Nephron progenitor cell (in vitro differentiated cells): ENCODE results near the gene STXBP6.

ENCODE experiments used
- DNase-seq: peaks from one replicate; pipeline ENCODE4 v3.0.0; 2021
- H3K27ac Mint-ChIP-seq: 2 replicates; pipeline ENCODE4 v1.8.0; 2021; ENCODE audit warnings: mild to moderate bottlenecking, moderate library complexity, mixed read lengths
- H3K27me3 Mint-ChIP-seq: 2 replicates; pipeline ENCODE4 v1.8.0; 2021; ENCODE audit warnings: mild to moderate bottlenecking, low read depth, mixed read lengths; ENCODE audit not compliant: poor library complexity
- H3K36me3 Mint-ChIP-seq: 2 replicates; pipeline ENCODE4 v1.8.0; 2021; ENCODE audit warnings: low read depth, mixed read lengths
- H3K4me1 Mint-ChIP-seq: 2 replicates; pipeline ENCODE4 v1.8.0; 2021; ENCODE audit warnings: mixed read lengths
- H3K4me3 Mint-ChIP-seq: 2 replicates; pipeline ENCODE4 v1.8.0; 2021; ENCODE audit warnings: mild to moderate bottlenecking, moderate library complexity, mixed read lengths
- H3K9me3 Mint-ChIP-seq: 2 replicates; pipeline ENCODE4 v1.8.0; 2021; ENCODE audit warnings: mild to moderate bottlenecking, moderate library complexity, mixed read lengths
- TF ChIP-seq, protein P1 (sequence below): fragments of 200-600 bp; sonication (generic); IDR thresholded peaks from 2 replicates; pipeline ENCODE4 v1.5.0; 2021; ENCODE audit warnings: antibody characterized with exemption

STXBP6 gene

GRCh38 chr14:24976602-24977001 is 73.3 kb downstream of the STXBP6 start:
- peaks cover 5% of the 10 kb centered on the region for H3K36me3 Mint-ChIP-seq
- H3K27me3 Mint-ChIP-seq, result no peaks in the 10 kb centered on the region
- DNase-seq, result no peak
- H3K27ac Mint-ChIP-seq, result no peak overlapping the region
- TF ChIP-seq, protein P1, sequence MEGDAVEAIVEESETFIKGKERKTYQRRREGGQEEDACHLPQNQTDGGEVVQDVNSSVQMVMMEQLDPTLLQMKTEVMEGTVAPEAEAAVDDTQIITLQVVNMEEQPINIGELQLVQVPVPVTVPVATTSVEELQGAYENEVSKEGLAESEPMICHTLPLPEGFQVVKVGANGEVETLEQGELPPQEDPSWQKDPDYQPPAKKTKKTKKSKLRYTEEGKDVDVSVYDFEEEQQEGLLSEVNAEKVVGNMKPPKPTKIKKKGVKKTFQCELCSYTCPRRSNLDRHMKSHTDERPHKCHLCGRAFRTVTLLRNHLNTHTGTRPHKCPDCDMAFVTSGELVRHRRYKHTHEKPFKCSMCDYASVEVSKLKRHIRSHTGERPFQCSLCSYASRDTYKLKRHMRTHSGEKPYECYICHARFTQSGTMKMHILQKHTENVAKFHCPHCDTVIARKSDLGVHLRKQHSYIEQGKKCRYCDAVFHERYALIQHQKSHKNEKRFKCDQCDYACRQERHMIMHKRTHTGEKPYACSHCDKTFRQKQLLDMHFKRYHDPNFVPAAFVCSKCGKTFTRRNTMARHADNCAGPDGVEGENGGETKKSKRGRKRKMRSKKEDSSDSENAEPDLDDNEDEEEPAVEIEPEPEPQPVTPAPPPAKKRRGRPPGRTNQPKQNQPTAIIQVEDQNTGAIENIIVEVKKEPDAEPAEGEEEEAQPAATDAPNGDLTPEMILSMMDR, result no peak
- H3K9me3 Mint-ChIP-seq, result no peaks in the 10 kb centered on the region
- no peak overlapping the region for H3K4me3 Mint-ChIP-seq
- peaks cover 2% of the 10 kb centered on the region for H3K4me1 Mint-ChIP-seq

- H3K27ac Mint-ChIP-seq, result no peak overlapping the region
- H3K4me1 Mint-ChIP-seq, result peaks cover 12% of the 10 kb centered on the region
- no peak for DNase-seq
- TF ChIP-seq, protein P1, result no peak
- no peaks in the 10 kb centered on the region for H3K27me3 Mint-ChIP-seq
- no peaks in the 10 kb centered on the region for H3K9me3 Mint-ChIP-seq
- H3K36me3 Mint-ChIP-seq, result peaks cover 5% of the 10 kb centered on the region
- H3K4me3 Mint-ChIP-seq, result no peak overlapping the region
Observed at GRCh38 chr14:24975393-24975792, 74.6 kb downstream of the STXBP6 start.

DNA sequence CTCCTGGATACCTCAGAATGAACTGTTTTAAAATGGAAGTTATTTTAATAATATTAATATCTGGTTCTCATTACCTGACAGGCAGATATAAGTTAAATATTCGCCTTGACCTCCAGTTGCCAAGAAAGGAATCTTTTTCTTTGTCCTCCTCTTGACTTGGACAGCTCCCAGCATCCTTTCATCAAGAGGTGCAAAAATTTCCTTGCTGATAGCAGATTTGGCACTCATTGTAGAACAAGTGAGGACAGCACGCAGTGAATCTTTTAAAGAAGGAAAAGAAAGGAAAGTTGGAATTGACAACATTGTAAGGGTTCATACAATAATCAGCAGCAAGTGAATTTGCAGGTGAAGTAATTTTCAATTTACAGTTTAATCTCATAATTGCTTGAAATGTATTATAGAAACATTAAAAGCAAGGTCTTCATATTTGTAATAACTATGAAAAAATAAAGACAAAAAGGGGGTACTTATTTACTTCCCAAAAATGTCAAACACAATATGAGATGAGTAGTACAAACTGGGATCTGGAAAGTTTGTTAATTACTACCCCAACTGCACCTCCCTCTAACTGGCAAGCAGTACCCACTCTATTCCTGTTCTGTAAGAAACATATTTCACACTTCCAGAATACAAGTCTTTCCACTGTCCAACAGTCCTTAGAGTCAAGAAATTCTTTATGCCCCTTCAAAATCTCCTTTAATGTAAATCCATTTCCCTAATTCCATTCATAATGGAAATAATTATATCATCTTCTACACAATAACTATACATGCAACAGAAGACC is 75.2 kb downstream of the STXBP6 start:
- Mint-ChIP-seq H3K4me3 (no peak overlapping the region), H3K36me3 (peaks cover 5% of the 10 kb centered on the region), H3K4me1 (peaks cover 12% of the 10 kb centered on the region), H3K9me3 (no peaks in the 10 kb centered on the region), H3K27me3 (no peaks in the 10 kb centered on the region), H3K27ac (no peak overlapping the region)
- TF ChIP-seq, protein P1, result no peak
- DNase-seq, result no peak

DNA sequence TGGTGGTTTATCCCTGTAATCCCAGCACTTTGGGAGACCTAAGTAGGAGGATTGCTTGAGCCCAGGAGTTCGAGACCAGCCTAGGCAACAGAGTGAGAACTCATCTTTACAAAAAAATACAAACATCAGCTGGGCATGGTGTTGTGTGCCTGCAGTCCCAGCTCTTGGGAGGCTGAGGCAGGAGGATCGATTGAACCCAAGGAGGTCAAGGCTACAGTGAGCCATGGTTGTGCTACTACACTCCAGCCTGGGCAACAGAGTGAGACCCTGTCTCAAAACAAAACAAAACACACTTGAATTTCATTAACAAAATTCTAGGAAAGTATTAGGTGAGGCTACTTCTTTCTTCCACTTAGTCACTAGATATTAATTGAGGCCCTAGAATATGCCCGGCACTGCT is 77.1 kb downstream of the STXBP6 start:
- Mint-ChIP-seq H3K27me3 (no peaks in the 10 kb centered on the region), H3K9me3 (no peaks in the 10 kb centered on the region), H3K27ac (no peak overlapping the region), H3K36me3 (peaks cover 5% of the 10 kb centered on the region), H3K4me3 (no peak overlapping the region), H3K4me1 (peaks cover 12% of the 10 kb centered on the region)
- TF ChIP-seq, protein P1, result no peak
- no peak for DNase-seq

GRCh38 chr14:24971255-24971654 is 78.7 kb downstream of the STXBP6 start:
- Mint-ChIP-seq H3K4me3 (no peak overlapping the region), H3K36me3 (peaks cover 5% of the 10 kb centered on the region), H3K27ac (no peak overlapping the region), H3K9me3 (no peaks in the 10 kb centered on the region), H3K4me1 (peaks cover 15% of the 10 kb centered on the region), H3K27me3 (no peaks in the 10 kb centered on the region)
- TF ChIP-seq, protein P1, result no peak
- no peak for DNase-seq

DNA sequence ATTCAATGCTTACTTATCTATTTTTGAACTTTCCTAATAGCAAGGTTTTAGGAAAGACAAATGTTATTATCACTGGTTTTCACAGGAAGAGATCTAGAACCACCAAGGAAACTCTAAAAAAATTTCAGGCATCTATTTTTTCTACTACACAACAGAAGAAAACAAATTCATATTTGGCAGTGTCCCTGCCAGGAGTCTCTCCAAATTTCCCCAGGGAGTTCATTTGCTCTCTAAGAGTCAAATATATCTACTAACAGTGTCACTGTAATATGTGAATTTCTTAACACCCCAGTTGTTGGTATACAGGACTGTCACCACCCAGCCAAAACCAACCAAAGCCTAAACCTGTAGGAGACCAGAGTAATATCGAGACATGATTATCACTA is 83.4 kb downstream of the STXBP6 start:
- H3K27ac Mint-ChIP-seq, result peak overlapping the region; percentile 27

More for the DNA sequence above, 83.4 kb downstream of the STXBP6 start:
- Mint-ChIP-seq H3K9me3 (no peaks in the 10 kb centered on the region), H3K36me3 (no peaks in the 10 kb centered on the region), H3K27me3 (no peaks in the 10 kb centered on the region), H3K4me3 (no peak overlapping the region), H3K4me1 (peaks cover 21% of the 10 kb centered on the region)
- TF ChIP-seq, protein P1, result no peak
- DNase-seq, result no peak
